Measurements from ENCODE around the gene CDK13. TPM values are rescaled to one million over a fixed set of nuclear protein-coding genes. Genes with fewer than 3 reads are reported as not detected.

Gene CDK13
- total RNA-seq, 1 experiment from 2014 or later, result 64.6 TPM

GRCh38 chr7:39948956-39949928, 814 bp upstream of the CDK13 start:
- peak; percentile 100 for DNase-seq (ENCODE audit: low spot score)

- peak; percentile 54 for DNase-seq (ENCODE audit: low spot score)
Measured at GRCh38 chr7:39950473-39951225, 593 bp downstream of the CDK13 start.

DNA sequence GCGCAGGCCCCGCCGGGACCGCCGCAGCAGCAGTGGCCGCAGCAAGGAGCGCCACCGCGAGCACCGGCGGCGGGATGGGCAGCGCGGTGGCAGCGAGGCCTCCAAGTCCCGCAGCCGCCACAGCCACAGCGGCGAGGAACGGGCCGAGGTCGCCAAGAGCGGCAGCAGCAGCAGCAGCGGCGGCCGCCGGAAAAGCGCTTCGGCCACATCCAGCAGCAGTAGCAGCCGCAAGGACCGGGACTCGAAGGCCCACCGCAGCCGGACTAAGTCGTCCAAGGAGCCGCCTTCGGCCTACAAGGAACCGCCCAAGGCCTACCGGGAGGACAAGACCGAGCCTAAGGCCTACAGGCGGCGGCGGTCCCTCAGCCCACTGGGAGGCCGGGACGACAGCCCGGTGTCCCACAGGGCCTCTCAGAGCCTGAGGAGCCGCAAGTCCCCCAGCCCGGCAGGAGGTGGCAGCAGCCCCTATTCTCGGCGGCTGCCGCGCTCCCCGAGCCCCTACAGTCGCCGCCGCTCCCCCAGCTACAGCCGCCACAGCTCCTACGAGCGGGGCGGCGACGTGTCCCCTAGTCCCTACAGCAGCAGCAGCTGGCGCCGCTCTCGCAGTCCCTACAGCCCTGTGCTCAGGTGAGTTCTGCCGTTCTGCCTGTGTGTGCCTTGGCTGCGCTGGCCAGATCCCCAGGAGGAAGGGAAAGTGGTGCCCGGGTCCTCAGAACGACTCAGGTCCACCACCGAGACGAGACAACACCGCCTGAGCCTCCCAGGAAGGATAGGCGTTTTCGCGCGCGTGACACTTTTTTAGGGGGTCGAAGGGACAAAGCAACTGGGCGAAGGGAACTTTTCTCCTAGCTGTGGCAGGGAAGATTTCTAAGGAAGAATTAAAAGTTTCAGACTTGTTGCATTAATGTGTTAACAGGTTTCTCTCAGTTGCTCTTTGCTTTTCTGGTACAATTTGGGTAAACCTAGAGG, 1.5 kb downstream of the CDK13 start:
- DNase-seq (ENCODE audit: low spot score), result peak; percentile 81

- DNase-seq (ENCODE audit: low spot score), result peak; percentile 65
Measured at GRCh38 chr7:39952374-39952773, 2.3 kb downstream of the CDK13 start.

DNA sequence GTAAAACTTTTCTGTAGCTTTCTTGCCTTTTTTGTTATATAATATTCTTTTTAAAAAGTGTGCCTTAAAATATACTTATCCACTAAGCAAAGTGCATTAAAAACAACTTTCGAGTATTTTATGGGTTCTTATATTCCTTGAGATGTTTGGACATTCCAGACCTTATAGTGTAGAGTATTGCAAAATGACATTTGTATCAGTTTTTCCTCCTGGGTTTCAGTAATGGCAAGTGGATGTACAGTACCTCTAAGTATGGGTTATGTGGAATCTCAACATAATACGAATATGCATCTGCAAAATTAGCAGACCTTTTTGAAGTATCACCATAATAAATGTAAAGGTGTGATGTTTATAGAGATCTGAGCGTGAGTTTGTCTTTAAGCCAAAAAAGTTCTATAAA, 2.7 kb downstream of the CDK13 start:
- no peak for DNase-seq (ENCODE audit: low spot score)

GRCh38 chr7:39954694-39955093, 4.6 kb downstream of the CDK13 start:
- no peak for DNase-seq (ENCODE audit: low spot score)

DNA sequence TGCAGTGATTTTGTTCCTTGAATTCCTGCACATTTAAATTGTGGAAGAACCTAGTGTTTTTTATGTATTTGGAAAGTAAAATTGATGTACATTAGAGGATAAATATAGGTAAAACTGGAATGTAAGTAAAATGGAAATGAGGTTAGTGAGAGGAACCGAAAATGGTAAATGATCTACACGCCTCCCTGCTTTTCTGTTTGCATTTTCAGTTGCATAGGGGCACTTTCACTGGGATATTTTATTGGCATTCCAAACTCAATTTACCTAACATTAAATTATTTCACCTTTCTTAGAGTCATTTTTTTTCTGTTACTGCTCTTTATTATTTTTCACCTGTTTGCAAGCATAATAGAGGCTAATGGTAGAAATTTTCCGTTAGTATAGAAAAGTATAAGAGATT, 8.0 kb downstream of the CDK13 start:
- no peak for DNase-seq (ENCODE audit: low spot score)

- no peak for DNase-seq (ENCODE audit: low spot score)
Measured at GRCh38 chr7:39967406-39968161, 17.5 kb downstream of the CDK13 start.

DNA sequence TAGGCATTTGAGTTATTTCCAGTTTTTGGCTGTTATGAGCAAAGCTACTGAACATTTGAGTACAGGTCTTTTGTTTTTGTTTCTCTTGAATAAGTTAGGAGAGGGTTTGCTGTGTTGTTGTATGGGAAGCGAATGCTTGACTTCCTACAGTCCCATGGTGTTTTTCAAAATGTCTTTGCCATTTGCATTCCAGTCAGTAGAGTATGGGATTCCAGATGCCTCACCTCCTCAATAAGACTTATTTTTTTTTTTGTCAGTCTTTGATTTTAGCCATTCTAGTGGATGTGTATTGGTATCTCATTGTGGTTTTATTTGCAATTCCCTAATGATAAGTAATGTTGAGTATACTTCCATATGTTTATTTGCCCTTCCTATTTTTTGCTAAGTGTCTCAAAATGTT, 19.4 kb downstream of the CDK13 start:
- DNase-seq (ENCODE audit: low spot score), result no peak

DNA sequence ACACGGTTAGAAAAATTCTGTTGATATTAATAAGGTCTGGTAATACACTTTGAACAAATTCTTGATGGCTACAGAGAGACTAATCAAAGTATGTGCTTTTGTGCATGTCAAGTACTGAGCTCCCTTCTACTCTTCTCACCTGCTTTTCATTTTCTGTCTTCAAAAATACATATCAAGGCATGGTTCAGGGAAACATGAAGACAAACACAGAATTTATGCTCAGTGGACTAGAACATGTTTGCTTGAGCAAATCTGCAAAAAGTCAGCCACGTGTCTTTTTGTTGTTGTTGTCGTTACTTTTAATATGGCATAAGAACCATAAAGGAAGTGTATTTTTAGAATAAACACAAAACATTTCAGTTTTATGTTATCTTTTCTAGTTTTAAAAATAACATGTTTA, 21.9 kb downstream of the CDK13 start:
- DNase-seq (ENCODE audit: low spot score), result no peak

GRCh38 chr7:39973801-39974200, 23.7 kb downstream of the CDK13 start:
- DNase-seq (ENCODE audit: low spot score), result no peak

DNA sequence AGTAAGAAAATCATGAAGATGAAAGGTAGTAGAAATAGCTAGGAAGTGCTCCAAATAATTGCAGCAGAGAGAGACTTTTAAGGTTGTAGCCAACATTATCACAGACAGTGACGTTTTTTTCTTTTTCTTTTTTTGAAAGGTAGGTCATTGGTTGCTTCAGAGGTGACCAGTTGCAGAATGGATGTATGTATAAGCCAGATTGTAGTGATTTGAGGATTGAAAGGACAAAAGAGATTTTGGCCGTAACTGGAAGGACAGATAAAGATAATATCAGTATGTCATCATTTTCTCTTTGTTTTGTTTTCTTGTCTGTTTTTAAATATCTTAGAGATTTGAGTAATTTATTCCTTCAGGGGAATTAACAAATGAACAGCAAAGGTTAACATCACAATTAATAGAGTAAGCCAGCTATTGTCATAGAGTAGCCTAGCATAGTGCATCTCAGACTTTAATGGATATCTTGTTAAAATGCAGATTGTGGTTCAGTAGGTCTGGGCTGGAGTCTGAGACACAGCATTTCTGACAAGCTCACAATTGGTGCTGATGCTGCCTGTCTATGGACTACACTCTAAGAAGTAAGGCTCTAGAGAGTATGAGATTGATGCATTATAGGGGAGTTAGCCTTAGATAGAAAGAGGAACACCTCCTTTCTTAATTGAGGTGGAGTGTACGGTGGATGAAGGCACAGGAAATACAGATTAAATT, 28.3 kb downstream of the CDK13 start:
- DNase-seq (ENCODE audit: low spot score), result no peak

GRCh38 chr7:39979406-39980073, 29.5 kb downstream of the CDK13 start:
- no peak for DNase-seq (ENCODE audit: low spot score)

GRCh38 chr7:39985398-39985918, 35.4 kb downstream of the CDK13 start:
- DNase-seq (ENCODE audit: low spot score), result no peak

DNA sequence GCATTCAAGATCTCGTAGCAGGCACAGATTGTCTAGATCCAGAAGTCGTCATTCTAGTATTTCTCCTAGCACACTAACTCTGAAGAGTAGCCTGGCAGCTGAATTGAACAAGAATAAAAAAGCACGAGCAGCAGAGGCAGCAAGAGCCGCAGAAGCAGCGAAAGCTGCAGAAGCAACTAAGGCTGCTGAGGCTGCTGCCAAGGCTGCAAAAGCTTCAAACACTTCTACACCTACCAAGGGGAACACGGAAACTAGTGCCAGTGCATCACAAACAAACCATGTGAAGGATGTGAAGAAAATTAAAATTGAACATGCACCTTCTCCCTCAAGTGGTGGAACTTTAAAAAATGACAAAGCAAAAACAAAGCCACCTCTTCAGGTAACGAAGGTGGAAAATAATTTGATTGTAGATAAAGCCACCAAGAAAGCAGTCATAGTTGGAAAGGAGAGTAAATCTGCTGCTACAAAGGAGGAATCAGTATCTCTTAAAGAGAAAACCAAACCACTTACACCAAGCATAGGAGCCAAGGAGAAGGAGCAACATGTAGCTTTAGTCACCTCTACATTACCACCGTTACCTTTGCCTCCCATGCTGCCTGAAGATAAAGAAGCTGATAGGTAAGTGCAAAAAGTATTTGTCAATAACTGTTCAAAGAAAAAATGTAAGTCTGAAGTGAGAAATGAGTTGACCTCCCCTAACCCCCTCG, 37.7 kb downstream of the CDK13 start:
- DNase-seq (ENCODE audit: low spot score), result no peak

DNA sequence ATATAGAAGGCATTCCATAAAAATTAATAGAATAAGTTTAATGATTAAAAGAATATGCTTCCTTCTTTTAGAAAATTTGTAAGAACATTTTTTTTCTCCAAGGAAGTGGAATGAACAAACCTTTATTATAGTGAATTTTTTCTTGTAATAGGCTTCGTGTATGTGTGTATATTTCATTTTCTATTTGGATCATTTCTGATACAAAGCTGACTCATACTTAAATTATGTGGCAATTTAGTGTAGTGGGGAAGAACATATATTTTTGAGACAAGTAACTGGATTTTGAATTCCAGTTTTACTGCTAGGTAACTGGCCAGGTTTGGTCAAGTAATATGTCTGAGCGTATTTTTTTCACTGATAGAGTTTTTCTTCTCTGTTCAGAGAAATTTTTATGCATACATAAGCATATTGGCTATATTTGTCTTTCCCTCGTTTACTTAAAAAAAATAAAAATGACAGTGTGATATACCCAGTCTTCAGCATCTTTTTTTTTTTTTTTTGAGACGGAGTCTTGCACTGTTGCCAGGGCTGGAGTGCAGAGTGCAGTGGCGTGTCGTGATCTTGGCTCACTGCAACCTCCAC, 50.8 kb downstream of the CDK13 start:
- DNase-seq (ENCODE audit: low spot score), result no peak

- DNase-seq (ENCODE audit: low spot score), result no peak
Measured at GRCh38 chr7:40001649-40002048, 51.6 kb downstream of the CDK13 start.

DNA sequence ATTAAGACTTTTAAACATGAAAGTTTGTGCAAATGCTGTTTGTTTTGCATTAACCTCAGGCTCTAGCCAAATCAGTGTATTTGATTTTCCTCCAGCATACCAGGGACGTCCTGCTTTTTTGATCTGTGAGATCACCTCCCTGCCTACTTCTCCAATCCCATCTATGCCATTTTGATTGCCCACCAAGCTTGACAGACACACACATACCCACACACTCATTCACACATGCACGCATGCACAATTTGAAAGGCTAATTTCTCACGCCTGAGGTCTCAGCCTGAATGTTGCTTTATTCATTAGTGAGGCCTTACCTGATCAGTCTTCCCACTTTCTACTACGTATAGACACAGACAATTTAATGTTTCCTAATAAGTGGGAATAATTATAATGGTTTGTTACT, 53.5 kb downstream of the CDK13 start:
- DNase-seq (ENCODE audit: low spot score), result no peak

Measured in HT-29 (cell line).